ENCODE measurements around the gene DOLK. TPM values are rescaled to one million over a fixed set of nuclear protein-coding genes. Genes with fewer than 3 reads are reported as not detected.
"Not testable (repeated sequence)": the region's sequence is repeated elsewhere in the genome, so short reads cannot be mapped to it uniquely, and the experiment has no call there.

DOLK gene
- total RNA-seq, result 18.3 TPM

- peak; percentile 99 for DNase-seq (ENCODE audit: low spot score in 2 of 2)
- FAIRE-seq, result no peak
Observed at GRCh38 chr9:128947527-128948301, at the start of gene DOLK, which contains the start of gene NUP188. TSS of gene DOLK (minus strand) at chr9:128947603. CDS start at chr9:128947303, 300 bp downstream. TSS of gene NUP188 (plus strand) at chr9:128947699. CDS start at chr9:128947720, 21 bp downstream.

DNA sequence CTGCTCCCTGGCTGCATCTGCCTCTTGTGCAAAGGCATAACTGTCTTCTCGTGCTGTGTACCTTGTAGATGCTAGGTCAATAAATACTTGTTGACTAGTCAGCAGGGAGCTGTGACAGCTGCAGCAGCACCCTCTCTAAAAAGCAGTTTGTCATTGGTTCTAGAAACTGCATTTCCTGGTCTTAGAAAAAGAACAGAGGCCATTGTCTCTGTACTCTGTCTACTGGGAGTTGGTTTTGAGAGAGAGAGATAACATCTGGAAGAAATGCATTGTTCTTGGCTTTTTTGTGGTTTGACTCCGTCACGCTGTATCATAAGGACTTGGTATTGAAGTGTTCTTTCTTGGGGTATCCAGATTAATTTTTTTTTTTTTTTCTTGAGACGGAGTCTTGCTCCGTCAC lies 48.4 kb upstream of the DOLK start:
- no peak for DNase-seq (ENCODE audit: low spot score in 2 of 2)

GRCh38 chr9:128992995-128993394 lies 45.6 kb upstream of the DOLK start:
- FAIRE-seq (no peak), DNase-seq (ENCODE audit: low spot score in 2 of 2) (no peak)

More for the DNA sequence above, 48.4 kb upstream of the DOLK start:
- peak; percentile 74 for FAIRE-seq

GRCh38 chr9:128987805-128988204 lies 40.4 kb upstream of the DOLK start:
- FAIRE-seq (no peak), DNase-seq (ENCODE audit: low spot score in 2 of 2) (no peak)

DNA sequence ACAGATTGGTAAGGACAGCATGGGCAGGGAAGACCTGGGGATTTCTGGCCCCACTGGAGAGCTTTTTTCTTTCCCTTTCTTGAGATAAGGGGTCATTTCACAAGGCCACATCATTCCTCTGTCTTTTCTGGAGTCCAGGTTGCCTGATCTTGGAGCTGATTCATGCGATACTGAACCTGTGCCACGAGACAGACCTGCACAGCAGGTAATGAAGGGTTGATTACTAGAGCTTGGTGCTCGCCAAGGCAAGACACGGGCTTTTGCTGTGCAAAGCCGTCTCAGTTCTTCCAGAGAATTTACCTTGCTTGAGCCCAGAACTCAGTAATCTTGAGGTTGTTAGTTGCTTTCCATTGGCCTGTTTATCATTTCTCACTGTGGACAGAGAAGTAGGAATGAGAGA lies 39.3 kb upstream of the DOLK start:
- DNase-seq (ENCODE audit: low spot score in 2 of 2) (no peak), FAIRE-seq (no peak)

- no peak for FAIRE-seq
- DNase-seq (ENCODE audit: low spot score in 2 of 2), result no peak
Observed at GRCh38 chr9:128983536-128983935, 36.1 kb upstream of the DOLK start.

- DNase-seq (ENCODE audit: low spot score in 2 of 2), result no peak
- no peak for FAIRE-seq
Observed at GRCh38 chr9:128979111-128979510, 31.7 kb upstream of the DOLK start.

DNA sequence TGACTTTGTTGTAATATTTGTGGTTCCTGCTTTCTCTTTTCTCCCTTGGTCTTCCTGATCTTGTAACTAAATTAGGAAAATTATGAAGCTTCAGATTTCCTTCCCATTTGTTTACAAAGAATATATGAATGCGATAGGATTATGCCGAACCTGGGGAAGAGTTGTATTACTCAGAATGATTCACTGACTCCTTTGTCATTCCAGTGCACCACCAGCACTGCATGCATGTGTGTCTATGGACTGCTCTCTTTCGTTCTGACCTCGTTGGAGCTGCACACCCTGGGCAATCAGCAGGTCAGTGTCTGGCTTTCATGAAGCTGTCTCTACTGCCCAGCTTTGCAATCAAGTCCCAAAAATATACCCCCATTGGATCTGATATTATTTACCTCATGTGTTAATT lies 25.6 kb upstream of the DOLK start:
- DNase-seq (ENCODE audit: low spot score in 2 of 2) (no peak), FAIRE-seq (no peak)

GRCh38 chr9:128969491-128969890 lies 22.1 kb upstream of the DOLK start:
- no peak for DNase-seq (ENCODE audit: low spot score in 2 of 2)
- no peak for FAIRE-seq

- not testable (repeated sequence) for DNase-seq (ENCODE audit: low spot score in 2 of 2); FAIRE-seq
Observed at GRCh38 chr9:128961403-128961802, 14.0 kb upstream of the DOLK start.

DNA sequence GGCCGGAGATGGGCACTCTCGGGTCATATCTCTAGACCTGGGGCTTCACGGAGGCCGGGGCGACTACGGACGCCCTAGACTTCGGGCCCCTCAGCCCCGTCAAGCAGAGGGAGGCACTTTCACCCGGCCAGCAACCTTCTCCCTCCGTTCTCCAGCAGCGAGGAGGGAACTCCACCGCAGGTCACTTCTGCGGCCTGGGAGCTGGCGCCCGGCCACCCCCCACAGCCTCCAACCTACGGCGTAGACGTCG lies 201 bp downstream of the DOLK start:
- DNase-seq (ENCODE audit: low spot score in 2 of 2) (no peak), FAIRE-seq (no peak)

DNA sequence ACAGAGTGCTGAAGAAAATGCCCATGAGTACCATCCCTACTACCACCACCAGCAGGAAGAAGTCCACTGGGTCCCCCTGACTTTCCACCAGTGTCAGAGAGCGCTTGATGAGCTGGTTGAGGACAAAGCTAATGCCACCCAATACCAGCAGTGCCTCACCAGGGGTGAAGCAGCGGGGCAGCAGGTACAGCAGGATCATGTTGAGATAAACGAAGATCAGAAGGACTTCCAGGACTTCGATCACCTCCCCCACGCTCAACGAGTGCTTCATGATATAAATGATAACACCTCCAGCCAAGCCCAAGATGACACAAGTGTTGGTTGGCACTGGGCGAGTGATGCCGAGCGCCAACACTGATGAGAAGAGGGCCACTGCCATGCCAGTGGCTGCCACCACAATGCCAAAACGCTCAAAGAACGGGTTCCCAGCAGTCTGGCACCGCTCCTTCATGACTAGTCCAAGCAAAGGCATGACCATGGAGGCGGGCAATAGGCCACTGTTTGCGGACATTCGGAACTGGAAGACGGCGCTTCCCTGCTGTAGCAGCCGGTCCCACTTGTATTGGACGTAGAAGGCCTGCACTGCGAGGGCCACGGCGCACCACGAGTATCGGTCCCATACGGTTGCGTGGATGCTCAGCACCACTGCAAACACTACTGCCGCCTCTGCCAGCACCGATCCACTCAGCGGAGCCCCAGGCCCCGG lies 679 bp downstream of the DOLK start:
- DNase-seq (ENCODE audit: low spot score in 2 of 2) (peak in 1 of 2 donors; percentile 36), FAIRE-seq (no peak)

GRCh38 chr9:128945798-128946501 lies 1.5 kb downstream of the DOLK start:
- DNase-seq (ENCODE audit: low spot score in 2 of 2), result no peak
- no peak for FAIRE-seq

- not testable (repeated sequence) for FAIRE-seq; DNase-seq (ENCODE audit: low spot score in 2 of 2)
Observed at GRCh38 chr9:128944966-128945365, 2.4 kb downstream of the DOLK start.

- no peak for FAIRE-seq
- DNase-seq (ENCODE audit: low spot score in 2 of 2), result no peak
Observed at GRCh38 chr9:128943832-128944620, 3.4 kb downstream of the DOLK start.

- DNase-seq (ENCODE audit: low spot score in 2 of 2), result no peak
Observed at GRCh38 chr9:128940946-128941755, 6.3 kb downstream of the DOLK start.

DNA sequence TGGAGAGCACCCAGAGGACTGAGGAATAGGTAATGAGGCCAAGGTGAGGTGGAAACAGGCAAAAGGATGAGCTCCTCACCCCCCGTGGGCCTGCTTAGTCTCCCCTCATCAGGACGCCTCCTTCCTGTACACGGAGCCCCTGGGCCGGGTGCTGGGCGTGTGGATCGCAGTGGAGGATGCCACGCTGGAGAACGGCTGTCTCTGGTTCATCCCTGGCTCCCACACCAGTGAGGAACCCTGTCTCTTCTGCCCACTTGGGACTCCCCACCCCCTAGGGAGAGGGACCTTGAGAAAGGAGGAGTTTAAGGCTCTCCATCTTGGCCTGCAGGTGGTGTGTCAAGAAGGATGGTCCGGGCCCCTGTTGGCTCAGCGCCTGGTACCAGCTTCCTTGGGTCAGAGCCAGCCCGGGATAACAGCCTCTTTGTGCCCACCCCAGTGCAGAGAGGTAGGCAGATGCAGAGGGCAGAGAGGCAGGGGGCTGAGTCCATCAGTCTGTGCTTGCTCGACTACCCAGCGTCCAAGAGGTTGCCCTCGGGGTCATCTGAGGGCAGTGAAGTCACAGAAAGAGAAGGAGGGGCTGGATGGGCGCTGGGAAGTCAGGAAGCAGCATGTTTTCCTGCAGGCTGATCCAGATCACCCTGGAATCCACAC lies 7.0 kb downstream of the DOLK start:
- FAIRE-seq (no peak), DNase-seq (ENCODE audit: low spot score in 2 of 2) (no peak)

More at GRCh38 chr9:128940946-128941755, 6.3 kb downstream of the DOLK start:
- FAIRE-seq, result no peak

DNA sequence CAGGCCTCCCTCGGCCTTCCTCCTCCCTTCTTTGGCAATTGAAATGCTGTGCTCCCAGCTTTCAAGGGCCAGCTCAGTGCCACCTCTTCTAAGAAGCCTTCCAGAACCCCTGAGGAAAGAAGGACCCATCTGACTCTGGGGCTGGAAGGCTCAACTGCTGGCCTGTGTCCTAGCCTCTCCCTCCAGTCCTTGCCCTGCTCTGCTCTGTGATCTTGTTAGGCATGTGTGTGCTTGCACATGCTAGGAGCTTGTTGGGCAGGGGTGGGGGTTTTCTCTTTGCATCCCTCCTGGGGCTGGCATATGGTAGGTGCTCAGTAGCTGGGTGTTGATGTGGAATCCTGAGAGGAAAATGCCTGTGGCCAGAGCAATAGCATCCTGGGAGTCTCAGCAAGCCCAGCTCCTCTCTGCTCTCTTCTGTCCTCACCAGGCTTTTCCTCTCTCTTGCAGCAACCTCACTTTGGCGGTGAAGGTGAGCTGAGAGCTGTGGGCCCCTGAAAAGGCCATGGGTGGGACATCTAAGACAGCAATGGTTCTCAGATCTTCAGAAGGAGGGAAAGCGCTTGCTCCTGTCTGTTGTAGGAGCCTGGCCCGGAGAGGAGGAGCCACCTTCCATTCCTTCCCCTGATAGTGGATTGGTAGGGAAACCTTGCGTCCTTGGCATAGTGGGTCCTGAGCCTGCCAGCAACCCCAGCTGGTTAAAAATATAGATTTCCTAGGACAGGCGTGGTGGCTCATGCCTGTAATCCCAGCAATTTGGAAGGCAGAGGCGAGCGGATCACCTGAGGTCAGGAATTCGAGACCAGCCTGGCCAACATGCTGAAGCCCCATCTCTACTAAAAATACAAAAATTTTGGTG lies 9.9 kb downstream of the DOLK start:
- DNase-seq (ENCODE audit: low spot score in 2 of 2), result no peak
- no peak for FAIRE-seq
